SW 1271 (cell line): ENCODE measurements around the gene SUFU.
"Not testable (repeated sequence)": the region's sequence is repeated elsewhere in the genome, so short reads cannot be mapped to it uniquely, and the experiment has no call there.

Experiments used
- DNase-seq, 2 experiments: peaks; one replicate each; lab custom pipeline; 2025; lab: John Stamatoyannopoulos, UW

SUFU gene

DNA sequence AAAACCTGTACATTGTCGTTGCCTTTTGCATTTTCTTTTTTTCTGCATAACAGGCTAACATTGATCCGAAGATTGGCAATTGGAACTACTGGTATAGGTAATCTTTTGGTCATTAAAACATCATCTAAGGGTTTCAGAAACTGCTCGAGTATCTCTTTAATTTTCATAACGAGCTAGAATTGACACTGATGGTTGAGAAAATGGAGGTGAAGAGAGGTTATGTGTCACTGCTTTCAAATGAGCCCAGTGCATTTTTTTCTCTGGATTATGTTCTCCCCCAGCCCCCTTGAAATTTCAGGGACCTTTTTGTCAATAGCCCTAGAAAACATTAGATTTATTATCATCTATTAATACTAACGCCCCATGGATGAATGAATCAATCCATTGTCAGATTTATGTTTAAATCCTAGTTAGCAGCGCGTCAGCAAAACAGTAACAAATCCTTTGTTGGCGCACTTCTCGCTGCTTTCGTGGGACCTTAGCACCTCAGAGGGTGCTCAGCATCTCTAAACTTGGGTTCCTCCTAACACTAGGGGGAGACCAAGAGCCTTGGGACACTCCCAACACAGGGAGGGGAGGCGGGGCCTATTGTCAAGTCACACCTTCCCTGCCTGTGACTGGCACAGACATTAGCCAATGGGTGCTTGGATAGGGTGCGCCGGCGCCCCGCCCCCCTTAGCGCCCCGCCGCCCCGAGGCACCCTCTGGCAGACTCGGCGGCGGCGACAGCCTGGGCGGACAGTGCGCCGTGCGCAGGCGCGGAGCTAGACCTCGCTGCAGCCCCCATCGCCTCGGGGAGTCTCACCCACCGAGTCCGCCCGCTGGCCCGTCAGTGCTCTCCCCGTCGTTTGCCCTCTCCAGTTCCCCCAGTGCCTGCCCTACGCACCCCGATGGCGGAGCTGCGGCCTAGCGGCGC lies at the start of gene SUFU:
Gene SUFU (plus strand): TSS at position 709 of the 915 bp plus-strand sequence. CDS start 181 bp downstream, at position 890.
- DNase-seq: peak; percentile 77 to 90

DNA sequence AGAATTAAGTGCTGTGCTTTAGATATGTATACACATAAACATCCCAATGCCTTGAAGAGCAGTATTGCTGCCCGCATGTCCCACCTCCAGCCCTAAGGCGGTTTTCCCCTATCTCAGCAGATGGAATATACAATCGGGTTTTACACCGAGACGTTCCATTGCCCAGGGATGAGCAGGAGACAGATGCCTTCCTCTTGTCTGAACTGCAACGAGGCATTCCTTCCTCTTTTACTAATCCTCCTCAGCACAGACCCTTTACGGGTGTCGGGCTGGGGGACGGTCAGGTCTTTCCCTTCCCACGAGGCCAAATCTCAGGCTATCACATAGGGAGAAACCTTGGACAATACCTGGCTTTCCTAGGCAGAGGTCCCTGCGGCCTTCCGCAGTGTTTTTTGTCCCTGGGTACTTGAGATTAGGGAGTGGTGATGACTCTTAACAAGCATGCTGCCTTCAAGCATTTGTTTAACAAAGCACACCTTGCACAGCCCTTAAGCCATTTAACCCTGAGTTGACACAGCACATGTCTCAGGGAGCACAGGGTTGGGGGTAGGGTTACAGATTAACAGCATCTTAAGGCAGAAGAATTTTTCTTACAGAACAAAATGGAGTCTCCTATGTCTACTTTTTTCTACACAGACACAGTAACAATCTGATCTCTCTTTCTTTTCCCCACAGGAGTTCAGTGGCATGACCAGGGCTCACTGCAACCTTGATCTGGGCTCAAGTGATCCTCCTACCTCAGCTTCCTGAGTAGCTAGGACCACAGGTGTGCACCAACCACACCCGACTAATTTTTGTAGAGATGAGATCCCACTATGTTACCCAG lies 48.9 kb upstream of the SUFU start:
- DNase-seq: not testable (repeated sequence)

DNA sequence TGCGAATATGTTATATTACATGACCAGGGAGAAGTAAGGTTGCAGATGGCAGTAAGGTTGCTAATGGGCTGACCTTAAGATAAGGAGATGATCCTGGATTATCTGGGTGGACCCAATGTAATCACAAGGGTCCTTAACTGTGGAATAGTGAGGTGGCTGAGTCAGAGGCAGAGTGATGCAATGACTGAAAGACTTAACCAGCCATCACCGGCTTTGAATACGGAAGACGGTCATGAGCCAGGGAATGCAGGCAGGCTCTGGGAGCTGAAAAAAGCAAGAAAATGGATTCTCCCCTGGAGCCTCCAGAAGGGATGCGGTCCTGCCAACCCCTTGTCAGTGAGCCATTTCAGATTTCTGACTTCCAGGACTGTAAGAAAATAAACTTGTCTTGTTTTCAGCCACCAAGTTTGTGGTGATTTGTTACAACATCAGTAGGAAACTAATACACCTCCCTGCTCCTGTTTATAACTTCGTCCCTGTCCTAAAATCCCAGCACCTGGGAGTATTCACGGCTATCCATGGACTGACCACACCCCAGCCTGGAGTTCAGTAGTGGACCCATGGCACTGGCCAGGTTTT lies 47.8 kb upstream of the SUFU start:
- DNase-seq: no peak

DNA sequence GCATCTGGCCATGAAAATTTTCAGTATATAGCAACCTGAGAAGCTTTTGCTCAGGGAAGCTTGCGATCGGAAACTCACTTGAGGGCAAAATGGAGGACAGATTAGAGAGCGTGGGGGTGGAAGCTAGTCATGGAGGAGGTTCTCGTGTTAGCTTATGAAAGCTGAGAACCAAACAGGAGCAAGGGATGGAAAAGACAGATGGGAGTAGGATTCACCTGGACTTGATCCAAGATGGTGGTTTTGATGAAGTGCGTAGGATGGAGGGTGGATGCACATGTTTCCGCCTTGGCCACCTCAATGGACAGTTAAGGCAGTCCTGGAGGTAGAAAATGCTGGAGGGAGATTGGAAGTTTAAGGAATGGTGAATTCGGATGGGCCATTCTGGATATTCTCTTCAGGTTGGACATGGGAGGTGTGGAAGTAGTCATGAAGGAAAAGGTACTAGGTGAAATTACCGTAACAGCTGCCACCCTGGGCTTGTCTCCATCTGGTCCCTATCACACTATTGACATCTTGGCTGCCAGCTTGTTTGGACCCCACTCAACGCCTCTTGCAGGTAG lies 46.1 kb upstream of the SUFU start:
- no peak for DNase-seq

DNA sequence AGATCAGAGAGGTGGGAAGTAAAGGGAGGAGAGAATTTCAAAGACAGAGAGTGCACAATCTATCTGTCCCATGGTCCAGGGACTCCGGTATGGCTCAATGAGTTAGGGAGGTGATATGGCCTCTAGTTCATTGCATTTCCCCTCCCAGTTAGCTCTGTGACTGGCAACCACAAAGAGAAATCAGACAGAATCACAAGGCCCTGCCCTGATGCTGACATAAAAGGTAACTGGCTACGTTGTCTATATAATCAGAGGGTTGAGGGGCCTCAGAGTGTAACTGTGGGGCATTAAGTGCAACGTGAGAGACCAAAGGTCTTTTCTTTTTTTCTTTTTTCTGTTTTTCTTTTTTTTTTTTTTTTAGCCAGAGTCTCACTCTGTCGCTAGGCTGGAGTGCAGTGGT lies 45.1 kb upstream of the SUFU start:
- no peak for DNase-seq

DNA sequence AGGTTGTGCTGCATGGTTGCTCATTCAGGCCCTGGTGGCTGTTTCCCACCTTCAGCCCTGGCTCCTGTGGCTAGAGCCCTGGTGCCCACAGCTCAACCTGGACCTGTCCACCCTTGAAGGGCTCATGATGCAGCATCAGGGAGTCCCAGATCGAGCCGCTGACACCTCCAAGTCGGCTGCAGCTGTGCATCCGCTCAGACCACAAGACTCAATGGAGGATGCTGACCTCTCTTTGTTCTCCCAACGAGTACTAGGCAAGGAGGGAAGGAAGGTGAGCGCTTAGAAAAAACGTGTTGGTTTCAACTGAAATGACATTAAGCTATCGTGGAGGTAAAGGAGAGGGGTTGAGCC lies 43.0 kb upstream of the SUFU start:
- DNase-seq: no peak

DNA sequence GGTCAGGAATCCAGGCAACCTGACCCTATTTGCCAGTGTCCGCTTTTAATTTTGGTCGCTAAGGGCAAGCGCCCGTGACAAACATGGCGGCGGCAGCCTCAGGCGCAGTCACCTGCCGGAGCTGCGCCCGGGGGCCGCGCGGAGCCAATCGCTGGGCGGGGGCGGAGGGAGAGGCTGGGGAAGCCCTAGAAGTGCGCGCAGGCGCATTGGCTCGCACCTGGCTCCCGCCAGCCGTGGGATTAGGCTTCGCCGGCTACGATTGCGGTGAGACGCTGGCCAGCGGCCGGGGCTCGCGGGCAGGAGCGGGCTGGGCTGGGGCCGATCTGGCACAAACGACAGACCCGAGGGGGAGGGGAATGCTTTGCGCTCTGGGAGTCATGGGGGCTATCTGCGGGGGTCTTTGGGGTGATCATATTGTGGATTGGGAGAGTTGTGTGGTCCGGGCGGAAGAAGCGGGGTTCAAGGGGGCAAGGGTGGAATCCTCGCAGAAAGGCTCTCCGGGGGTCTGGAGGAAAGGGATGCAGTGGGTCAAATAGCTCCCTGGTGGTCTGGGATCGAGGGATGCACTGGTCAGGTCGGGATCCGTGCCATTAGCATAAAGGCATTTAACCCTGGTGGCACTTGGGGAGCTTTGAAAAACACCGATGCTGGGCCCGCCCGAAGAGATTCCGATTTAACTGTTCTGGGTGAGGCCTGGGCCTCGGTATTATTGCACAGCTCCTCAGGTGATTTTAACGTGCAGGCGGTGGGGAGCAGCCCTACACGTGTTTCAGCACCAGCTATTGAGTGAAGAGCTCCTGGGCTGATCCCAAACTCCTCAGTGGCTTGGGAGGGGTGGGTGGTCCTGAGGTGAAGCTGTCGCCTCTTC lies 42.4 kb upstream of the SUFU start:
- DNase-seq: peak; percentile 31 to 72

DNA sequence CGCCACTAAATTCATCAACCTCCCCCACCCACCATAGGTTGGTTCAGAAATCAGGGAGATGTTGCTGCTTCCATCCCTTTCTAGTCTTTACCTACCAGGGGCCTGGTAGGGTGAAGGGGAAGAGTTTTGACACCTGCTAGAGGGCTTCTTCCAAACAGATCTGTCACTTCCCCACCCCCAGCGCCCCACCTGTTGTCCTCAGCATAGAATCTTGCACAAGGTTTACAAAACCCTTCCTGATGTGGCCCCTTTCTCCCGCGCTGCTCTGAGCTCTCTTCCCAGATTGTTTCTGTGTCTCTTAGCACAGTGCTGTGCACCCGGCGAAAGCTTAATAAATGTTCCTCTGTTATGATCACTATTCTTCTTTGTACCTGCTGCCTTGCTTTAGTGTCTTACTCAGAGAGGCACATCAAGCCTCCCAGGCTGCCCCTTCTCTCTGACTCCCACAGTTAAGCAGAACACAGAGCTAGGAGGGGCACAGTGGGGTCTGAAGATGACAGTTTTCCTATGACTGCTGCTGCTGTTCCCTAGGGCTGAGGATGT lies 41.2 kb upstream of the SUFU start:
- DNase-seq: no peak

DNA sequence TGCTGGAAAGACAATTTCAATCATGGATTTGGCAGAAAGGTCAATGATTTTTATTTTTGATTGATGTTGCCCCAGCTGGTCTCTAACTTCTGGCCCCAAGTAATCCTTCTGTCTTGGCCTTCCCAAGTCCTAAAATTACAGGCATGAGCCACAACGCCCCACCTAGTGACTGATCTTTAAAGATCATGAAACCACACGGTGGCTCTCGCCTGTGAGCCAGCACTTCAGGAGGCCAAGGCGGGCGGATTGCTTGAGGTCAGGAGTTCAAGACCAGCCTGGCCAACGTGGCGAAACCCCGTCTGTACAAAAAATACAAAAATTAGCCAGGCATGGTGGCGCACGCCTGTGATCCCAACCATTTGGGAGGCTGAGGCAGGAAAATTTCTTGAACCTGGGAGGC lies 39.8 kb upstream of the SUFU start:
- no peak for DNase-seq

DNA sequence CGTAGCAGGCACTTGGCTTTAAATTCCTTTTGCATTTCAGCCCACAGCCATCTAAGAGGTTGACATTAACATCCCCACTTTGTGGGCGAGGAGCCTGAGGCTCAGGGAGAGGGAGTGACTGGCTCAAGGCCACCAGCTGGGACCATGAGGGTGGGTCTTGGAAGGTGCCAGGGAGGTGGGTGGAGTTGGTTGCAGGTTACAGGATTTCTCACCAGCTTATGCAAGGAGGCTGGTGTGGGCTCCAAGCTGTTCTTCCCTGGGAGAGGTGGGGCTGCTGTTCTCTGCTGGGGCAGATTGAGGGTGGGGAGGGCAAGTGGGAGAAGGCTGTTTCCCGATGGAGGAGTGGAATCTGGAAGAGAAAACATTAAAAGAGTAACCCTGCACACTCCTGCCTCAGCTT lies 38.3 kb upstream of the SUFU start:
- DNase-seq: no peak

DNA sequence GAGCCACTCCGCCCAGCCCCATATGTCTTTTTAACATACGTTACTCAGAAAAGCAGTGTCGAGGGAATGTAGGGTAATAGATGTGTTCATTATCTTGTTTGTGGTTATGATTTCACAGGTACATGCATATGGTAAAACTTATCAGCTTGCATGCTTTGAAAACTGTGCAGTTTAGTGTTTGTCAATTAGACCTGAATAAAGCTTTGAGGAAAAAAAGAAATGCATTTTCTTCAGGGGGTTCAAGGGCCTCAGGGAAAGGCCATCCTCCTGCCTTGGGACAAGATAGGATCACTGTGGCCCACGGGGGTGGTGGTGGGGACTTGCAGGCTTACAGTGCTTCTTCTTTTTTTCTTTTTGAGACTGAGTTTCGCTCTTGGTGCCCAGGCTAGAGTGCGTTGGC lies 36.5 kb upstream of the SUFU start:
- no peak for DNase-seq

DNA sequence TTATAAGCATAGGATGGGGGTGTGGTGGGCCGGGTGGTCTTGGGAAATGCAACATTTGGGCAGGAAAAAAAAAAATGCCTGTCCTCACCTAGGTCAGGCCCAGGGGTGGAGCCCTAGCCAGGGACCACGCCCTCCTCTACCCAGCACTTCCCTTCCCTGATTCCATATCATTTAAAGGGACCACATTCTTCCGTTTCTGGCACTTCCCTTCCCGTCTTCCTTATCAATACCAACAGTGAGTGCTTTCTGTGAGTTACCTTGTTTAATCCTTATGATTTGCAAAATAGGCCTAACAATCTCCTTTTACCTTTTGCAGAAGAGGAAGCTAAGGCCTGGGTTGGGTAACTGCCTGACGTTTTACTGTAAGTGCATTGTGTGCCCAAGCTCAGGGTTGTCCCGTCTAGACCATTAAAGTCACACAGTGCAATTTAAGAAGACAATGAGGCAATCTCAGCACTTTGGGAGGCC lies 35.8 kb upstream of the SUFU start:
- DNase-seq: no peak

DNA sequence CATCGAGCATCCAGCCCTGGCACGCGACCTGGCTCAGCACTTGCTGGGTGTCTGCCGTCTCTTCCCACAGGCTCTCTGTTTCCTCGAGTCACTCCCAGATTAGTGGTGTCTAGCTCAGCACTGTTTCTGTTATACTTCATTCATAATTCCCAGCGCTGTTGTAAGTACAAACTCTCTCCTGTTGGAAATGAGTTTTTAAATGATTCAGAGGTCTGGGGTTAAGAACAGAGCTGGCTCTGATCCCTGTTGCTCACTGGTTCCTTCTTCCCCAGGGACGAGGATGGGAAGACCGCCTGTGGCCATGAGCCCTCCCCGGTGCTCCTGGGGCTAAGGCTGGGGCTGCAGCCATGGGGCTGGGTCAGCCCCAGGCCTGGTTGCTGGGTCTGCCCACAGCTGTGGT lies 35.1 kb upstream of the SUFU start:
- DNase-seq: no peak

DNA sequence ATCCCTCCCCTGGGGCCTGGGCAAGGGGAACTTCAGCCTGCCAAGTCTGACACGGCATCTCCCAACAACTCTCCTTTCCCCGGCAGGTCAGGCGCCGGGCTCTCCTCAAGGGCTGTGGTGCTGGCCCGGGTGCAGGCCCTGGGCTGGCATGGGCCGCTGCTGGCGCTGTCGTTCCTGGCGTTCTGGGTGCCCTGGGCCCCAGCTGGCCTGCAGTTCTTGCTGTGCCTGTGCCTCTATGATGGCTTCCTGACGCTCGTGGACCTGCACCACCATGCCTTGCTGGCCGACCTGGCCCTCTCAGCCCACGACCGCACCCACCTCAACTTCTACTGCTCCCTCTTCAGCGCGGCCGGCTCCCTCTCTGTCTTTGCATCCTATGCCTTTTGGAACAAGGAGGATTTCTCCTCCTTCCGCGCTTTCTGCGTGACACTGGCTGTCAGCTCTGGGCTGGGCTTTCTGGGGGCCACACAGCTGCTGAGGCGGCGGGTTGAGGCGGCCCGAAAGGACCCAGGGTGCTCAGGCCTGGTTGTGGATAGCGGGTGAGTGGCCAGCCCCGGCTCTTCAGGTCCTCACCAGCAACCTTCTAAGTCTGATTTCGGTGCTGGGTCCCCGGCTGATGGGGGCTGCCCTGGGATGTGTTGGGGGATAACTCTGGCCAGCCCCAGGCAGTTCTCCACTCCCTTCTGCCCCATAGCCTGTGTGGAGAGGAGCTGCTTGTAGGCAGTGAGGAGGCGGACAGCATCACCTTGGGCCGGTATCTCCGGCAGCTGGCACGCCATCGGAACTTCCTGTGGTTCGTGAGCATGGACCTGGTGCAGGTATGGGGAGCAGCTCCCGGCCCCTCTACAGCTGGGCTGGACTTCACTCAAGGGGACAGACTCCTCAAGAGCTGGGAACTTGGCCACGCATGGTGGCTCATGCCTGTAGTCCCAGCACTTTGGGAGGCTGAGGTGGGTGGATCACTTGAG lies 32.9 kb upstream of the SUFU start:
- DNase-seq: no peak

DNA sequence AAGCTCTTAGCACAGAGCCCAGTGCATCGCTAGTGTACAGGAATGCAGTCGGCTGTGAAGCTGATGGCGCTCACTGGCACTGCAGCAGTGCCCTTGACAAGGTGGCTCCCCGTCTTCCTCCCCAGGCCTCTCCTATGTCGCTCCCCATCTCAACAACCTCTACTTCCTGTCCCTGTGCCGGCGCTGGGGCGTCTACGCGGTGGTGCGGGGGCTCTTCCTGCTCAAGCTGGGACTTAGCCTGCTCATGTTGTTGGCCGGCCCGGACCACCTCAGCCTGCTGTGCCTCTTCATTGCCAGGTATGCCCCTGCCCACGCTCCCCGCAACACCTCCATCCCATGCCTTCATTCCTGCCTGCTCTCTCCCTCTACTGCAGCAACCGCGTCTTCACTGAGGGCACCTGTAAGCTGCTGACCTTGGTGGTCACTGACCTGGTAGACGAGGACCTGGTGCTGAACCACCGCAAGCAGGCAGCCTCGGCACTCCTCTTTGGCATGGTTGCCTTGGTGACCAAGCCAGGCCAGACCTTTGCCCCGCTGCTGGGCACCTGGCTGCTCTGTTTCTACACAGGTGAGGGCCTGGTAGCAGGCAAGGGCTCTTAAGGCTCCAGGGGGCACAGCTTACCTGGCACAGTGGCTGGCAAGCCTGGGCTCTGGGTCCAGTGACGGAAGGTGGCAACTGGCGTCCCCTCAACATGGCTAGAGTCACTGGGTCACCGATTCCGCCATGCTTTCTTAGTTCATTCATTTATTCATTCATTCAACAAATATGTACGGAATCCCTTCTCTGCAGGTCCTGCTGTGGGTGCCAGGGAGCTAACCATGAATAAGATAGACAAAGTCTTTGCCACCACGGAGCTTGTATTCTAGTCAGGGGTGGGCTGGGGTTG lies 30.1 kb upstream of the SUFU start:
- no peak for DNase-seq

DNA sequence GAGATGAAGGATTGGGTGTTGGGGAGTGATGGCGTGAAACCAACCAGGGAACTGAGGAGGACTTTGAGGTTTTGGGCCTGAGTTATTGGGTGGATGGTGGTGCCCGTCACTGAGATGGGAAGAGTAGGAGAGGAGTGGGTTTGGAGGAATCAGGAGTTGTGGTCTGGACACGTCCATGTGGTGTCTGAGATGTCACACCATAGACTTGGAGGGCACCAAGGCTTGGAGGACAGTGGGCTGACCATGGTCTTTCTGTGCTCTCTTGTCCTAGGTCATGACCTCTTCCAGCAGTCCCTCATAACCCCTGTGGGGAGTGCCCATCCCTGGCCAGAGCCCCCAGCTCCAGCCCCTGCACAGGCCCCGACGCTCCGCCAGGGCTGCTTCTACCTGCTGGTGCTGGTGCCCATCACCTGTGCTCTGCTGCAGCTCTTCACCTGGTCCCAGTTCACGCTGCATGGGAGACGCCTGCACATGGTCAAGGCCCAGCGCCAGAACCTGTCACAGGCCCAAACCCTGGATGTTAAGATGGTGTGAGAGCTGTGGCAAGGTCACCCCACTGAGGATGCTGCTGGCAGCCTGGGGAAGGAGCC lies 28.2 kb upstream of the SUFU start:
- no peak for DNase-seq

DNA sequence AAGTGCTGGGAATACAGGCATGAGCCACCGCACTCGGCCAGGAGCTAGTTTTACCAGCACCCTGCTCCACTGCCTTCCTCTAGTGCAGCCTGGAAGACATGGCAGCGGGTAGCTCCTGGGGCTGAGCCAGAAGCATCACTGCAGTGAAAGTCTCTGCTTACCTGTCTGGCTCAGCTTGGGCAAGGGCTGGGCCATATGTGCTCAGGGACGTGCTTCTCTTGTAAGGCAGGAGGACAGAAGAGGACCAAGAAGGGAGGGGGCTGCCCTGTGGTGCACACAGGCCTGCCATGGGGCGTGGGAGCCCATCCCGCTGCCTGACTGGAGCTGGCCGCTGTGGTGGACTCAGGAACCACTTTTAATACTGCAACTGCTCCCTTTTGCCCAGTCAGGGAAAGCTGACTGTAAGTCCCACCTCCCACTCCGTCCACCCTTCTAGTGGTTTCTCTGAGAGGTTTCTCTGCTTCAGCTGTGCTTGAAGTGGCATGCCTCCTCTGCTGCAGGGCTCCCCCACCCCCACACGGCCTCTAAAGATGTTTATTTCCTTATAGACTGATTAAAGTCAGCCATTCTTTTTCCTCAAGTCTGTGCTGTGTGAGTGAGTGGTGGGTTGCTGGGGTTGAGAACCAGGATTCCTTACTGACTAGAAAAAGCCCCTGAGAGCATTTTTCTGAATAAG lies 27.2 kb upstream of the SUFU start:
- DNase-seq: no peak

DNA sequence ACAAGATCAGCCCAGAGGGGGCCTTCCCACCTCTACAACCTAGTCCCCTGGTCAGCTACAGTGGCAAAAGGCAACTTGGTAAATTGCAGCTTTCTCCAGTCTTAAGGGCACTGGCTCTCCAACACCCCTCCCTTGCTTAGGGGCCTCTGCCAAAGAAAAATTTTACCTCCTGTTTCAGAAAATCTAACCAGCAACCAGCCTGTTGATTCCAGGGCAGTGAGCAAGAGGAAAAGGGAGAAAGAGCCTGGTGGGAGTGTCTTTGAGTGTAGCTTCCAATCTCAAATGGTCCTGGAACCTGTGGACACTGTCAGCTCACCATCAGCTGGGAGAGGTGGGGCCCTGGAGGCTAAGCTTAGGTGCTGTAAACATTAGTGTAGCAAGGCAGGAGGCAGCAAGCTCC lies 24.1 kb upstream of the SUFU start:
- DNase-seq: no peak
